HepG2 (cell line): ENCODE data around the gene MEF2D. TPM values are rescaled to one million over a fixed set of nuclear protein-coding genes. Genes with fewer than 3 reads are reported as not detected.

ENCODE experiments used
- ATAC-seq: fragments of 200-7000 bp; cut with Tn5 transposase; 3 replicates; pipeline ENCODE4 v1.9.1; 2020; ENCODE audit warnings: mild to moderate bottlenecking, moderate library complexity
- BruUV-seq: library from RNA; stranded (reverse); fragments of 400-500 nt; replicated peaks from 2 replicates; lab custom pipeline; 2021; lab: Mats Ljungman, UMichigan
- CTCF ChIA-PET: fragments of 300-600 bp; formaldehyde crosslinking; extraction: SDS; loops from one replicate; lab custom pipeline; 2021; ENCODE audit warnings: low total read pairs, inconsistent platforms, low intra/inter-chr PET ratio; lab: Yijun Ruan, JAX
- POLR2A ChIA-PET: fragments of 350-600 bp; sonication (Branson Sonifier 250); formaldehyde crosslinking; loops from one replicate; lab custom pipeline; 2020; ENCODE audit warnings: antibody characterized with exemption, inconsistent platforms; lab: Yijun Ruan, JAX
- DNase-seq: peaks from one replicate; pipeline ENCODE4 v3.0.0-alpha.2; 2015; ENCODE audit warnings: low spot score
- FAIRE-seq: peaks from 3 replicates; lab custom pipeline; 2011; peaks lifted over from hg19 to GRCh38; lab: Jason Lieb, UNC
- H2AFZ ChIP-seq: one replicate; pipeline ENCODE4 v1.6.1; 2011; ENCODE audit warnings: low read length, inconsistent platforms
- H3K27ac ChIP-seq: fragments of 300-600 bp; 3 replicates; pipeline ENCODE4 v1.8.0; 2011; ENCODE audit warnings: mixed run types, mild to moderate bottlenecking, mixed read lengths, low read length, inconsistent platforms; ENCODE audit not compliant: insufficient read depth; ENCODE audit errors: extremely low read length
- H3K27me3 ChIP-seq, 2 experiments: fragments of 200-600 bp in 1 of 2; 2 replicates in 1 of 2; 3 replicates in 1 of 2; pipeline versions ENCODE4 v1.6.0 to v1.8.0; 2011; ENCODE audit warnings: low read length in 2 of 2, mild to moderate bottlenecking in 2 of 2, moderate library complexity in 2 of 2, inconsistent platforms in 1 of 2; ENCODE audit not compliant: insufficient read depth in 2 of 2, control insufficient read depth in 1 of 2
- H3K36me3 ChIP-seq, 2 experiments: fragments of 200-600 bp in 1 of 2; replicated peaks in 1 of 2; 2 replicates in 1 of 2; 3 replicates in 1 of 2; pipeline versions ENCODE4 v1.5.1 to v1.8.0; 2011; ENCODE audit warnings: low read length in 2 of 2, inconsistent platforms in 1 of 2; ENCODE audit not compliant: insufficient read depth in 2 of 2, control insufficient read depth in 1 of 2
- H3K4me1 ChIP-seq: 2 replicates; pipeline ENCODE4 v1.5.1; 2012; ENCODE audit warnings: low read length, inconsistent platforms; ENCODE audit not compliant: insufficient read depth
- H3K4me2 ChIP-seq: 2 replicates; pipeline ENCODE4 v1.6.0; 2011; ENCODE audit warnings: low read depth, low read length, inconsistent platforms
- H3K4me3 ChIP-seq, 3 experiments: fragments of 200-600 bp in 1 of 3; sonication (generic), shearing (Covaris generic) in 1 of 3; replicated peaks in 1 of 3; 2 replicates each; pipeline ENCODE4 v1.5.1; 2011 to 2016; ENCODE audit warnings: low read length in 3 of 3, inconsistent platforms in 2 of 3, low read depth in 2 of 3, mild to moderate bottlenecking in 2 of 3, control low read depth in 1 of 3, mixed read lengths in 1 of 3; ENCODE audit not compliant: insufficient read depth in 1 of 3
- H3K79me2 ChIP-seq: one replicate; pipeline ENCODE4 v1.6.1; 2011; ENCODE audit warnings: low read length, inconsistent platforms; ENCODE audit not compliant: insufficient read depth
- H3K9ac ChIP-seq: 2 replicates; pipeline ENCODE4 v1.6.0; 2011; ENCODE audit warnings: mild to moderate bottlenecking, low read depth, low read length, inconsistent platforms; ENCODE audit not compliant: insufficient read depth
- H3K9me3 ChIP-seq: 2 replicates; pipeline ENCODE4 v1.5.1; 2012; ENCODE audit warnings: mild to moderate bottlenecking, low read length
- H4K20me1 ChIP-seq: 2 replicates; pipeline ENCODE4 v1.6.0; 2011; ENCODE audit warnings: inconsistent platforms, mild to moderate bottlenecking, low read length, moderate library complexity; ENCODE audit not compliant: insufficient read depth
- GMEB2 ChIP-seq: IDR thresholded peaks from 2 replicates; pipeline ENCODE4 v1.6.1; 2016; ENCODE audit warnings: missing biosample characterization, missing genetic modification reagents, low read depth
- SMYD3 ChIP-seq: sonication (generic); formaldehyde crosslinking; IDR thresholded peaks from 2 replicates; pipeline ENCODE4 v1.8.1; 2023; ENCODE audit warnings: mild to moderate bottlenecking, missing genetic modification reagents
- U2AF1 ChIP-seq: fragments of 200-400 bp; formaldehyde crosslinking; optimal IDR thresholded peaks from 2 replicates; pipeline ENCODE3; 2017; ENCODE audit warnings: mild to moderate bottlenecking, low read depth, low read length
- ZFP1 ChIP-seq: IDR thresholded peaks from 2 replicates; pipeline ENCODE4 v1.6.1; 2016
- ZNF572 ChIP-seq: sonication (generic); formaldehyde crosslinking; IDR thresholded peaks from 2 replicates; pipeline ENCODE4 v1.5.1; 2020; ENCODE audit warnings: mild to moderate bottlenecking, missing genetic modification reagents
- WGBS: methylation state at CpG from one replicate; pipeline ENCODE4 v1.1.6; 2017; ENCODE audit warnings: low lambda C conversion rate; 5-methylcytosine and 5-hydroxymethylcytosine counted together
- in situ Hi-C: cut with HindIII; loops from 2 replicates; pipeline ENCODE4 v1.10.0; 2017; ENCODE audit warnings: low pct_unique_long_range_greater_than_20kb; ENCODE audit not compliant: extremely low pct_ligation_motif_present
- intact Hi-C: fragments of 100-400 bp; cut with micrococcal nuclease; formaldehyde crosslinking; loops from one replicate; pipeline ENCODE4 v1.10.0; 2022; ENCODE audit not compliant: unreplicated experiment
- polyA plus RNA-seq, 8 experiments: library from polyadenylated mRNA; depleted of rRNA in 3 of 8; stranded (reverse) in 7 of 8; unstranded in 1 of 8; fragments of >200 nt; fragmentation: Illumina TruSeq in 4 of 8; extraction: Trizol in 4 of 8; gene quantifications; 2 replicates each; pipeline versions ENCODE4 v1.2.1 to v1.2.3, GENCODE V29; 2011 to 2016; ENCODE audit warnings: low read depth in 4 of 8, missing spikeins in 1 of 8, mixed read lengths in 1 of 8; ENCODE audit not compliant: insufficient read depth in 1 of 8
- total RNA-seq, 5 experiments: library from RNA; depleted of rRNA; stranded (reverse); fragments of >200 nt; fragmentation: Illumina TruSeq; extraction: Trizol; gene quantifications; 2 replicates each; pipeline ENCODE4 v1.2.3, GENCODE V29; 2016; ENCODE audit warnings: low read depth in 1 of 5

The MEF2D gene
- total and polyA plus RNA-seq, 2 of the 13 experiments (the other 11 are each of a cell fraction or from before 2014, with no cell fraction given) = 1.6 to 3.9 TPM

- ChIA-PET POLR2A (no interaction called here), CTCF (no interaction called here)
- ATAC-seq = no peak
These were observed 82.0 kb downstream of the MEF2D start for GRCh38 chr1:156418416-156419070.

DNA sequence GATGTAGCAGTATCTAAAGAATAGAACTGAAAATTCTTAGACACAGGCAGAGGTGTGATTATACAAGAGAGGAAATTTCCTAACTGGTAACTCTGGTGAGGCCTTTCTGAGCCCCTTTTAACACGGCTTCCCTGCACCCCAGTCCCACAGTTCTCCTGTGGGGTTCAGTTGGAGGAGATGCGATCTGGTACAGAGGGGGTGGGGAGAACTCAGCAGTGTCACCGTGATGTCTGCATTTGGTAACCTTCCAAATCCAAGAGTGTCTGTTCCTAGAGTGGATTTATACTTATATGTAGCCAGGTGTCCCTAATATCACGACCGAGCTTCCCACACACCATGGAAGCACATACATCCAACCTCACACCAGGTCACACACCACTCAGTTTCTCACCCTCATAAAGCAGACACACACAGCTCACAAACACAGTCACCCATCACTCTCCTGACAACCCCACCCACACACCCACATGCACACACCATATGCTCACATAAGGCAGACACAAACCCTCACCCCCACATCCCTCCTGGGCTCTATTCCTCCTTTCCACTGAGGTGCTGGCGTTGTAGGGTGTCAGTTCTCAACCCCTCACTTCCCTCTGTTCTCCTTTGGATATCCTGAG lies 83.1 kb downstream of the MEF2D start:
- BruUV-seq = no TSS peak
- no peaks in the 10 kb centered on the region for H3K79me2 ChIP-seq
- H3K27me3 ChIP-seq = peaks cover 10 to 53% of the 10 kb centered on the region in 2 experiments
- ChIA-PET POLR2A (no interaction called here), CTCF (no interaction called here)
- no peak for DNase-seq
- no peaks in the 10 kb centered on the region for H3K36me3 ChIP-seq
- H3K4me2 ChIP-seq = no peak overlapping the region
- WGBS = 0% methylated on average over 6 of the region's 6 CpGs
- H3K9me3 ChIP-seq = no peaks in the 10 kb centered on the region
- H2AFZ ChIP-seq = no peak overlapping the region
- intact Hi-C loops = no loop called here
- in situ Hi-C loops = no loop called here
- H3K9ac ChIP-seq = no peak overlapping the region
- no peak overlapping the region for H3K4me3 ChIP-seq
- TF ChIP-seq ZFP1 (CRISPR knock-in tag) = no peak
- ATAC-seq = no peak
- H3K27ac ChIP-seq = no peak overlapping the region
- peaks cover 13% of the 10 kb centered on the region for H3K4me1 ChIP-seq
- H4K20me1 ChIP-seq = no peaks in the 10 kb centered on the region
- no peak for FAIRE-seq

More at GRCh38 chr1:156418416-156419070, 82.0 kb downstream of the MEF2D start:
- no peaks in the 10 kb centered on the region for H4K20me1 ChIP-seq
- BruUV-seq = no TSS peak
- H3K27me3 ChIP-seq = peaks cover 10 to 61% of the 10 kb centered on the region in 2 experiments
- FAIRE-seq (no peak), DNase-seq (no peak)
- no peaks in the 10 kb centered on the region for H3K36me3 ChIP-seq
- H3K4me2 ChIP-seq = no peak overlapping the region
- in situ Hi-C loops (no loop called here), intact Hi-C loops (no loop called here)
- no peaks in the 10 kb centered on the region for H3K79me2 ChIP-seq
- H3K4me3 ChIP-seq = no peak overlapping the region
- WGBS = 54% methylated on average over 12 of the region's 12 CpGs
- no peak overlapping the region for H2AFZ ChIP-seq
- no peak overlapping the region for H3K9ac ChIP-seq
- H3K9me3 ChIP-seq = no peaks in the 10 kb centered on the region
- TF ChIP-seq SMYD3 (CRISPR knock-in tag) = no peak
- TF ChIP-seq GMEB2 = no peak
- no peak for TF ChIP-seq ZNF572 (CRISPR knock-in tag)
- TF ChIP-seq U2AF1 = no peak
- TF ChIP-seq, all 625 proteins: peak for 0
- Histone ChIP-seq H3K4me1 (peaks cover 13% of the 10 kb centered on the region), H3K27ac (no peak overlapping the region)
